DMS79 (cell line): ENCODE measurements around the gene DAPK1.

ENCODE experiments used
- DNase-seq: peaks from one replicate; lab custom pipeline; 2025; lab: John Stamatoyannopoulos, UW

Gene DAPK1

DNA sequence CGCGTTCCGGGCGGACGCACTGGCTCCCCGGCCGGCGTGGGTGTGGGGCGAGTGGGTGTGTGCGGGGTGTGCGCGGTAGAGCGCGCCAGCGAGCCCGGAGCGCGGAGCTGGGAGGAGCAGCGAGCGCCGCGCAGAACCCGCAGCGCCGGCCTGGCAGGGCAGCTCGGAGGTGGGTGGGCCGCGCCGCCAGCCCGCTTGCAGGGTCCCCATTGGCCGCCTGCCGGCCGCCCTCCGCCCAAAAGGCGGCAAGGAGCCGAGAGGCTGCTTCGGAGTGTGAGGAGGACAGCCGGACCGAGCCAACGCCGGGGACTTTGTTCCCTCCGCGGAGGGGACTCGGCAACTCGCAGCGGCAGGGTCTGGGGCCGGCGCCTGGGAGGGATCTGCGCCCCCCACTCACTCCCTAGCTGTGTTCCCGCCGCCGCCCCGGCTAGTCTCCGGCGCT is at the start of gene DAPK1:
Gene DAPK1 (plus strand): TSS at position 264 of the 442 bp plus-strand sequence. CDS start 1,211 bp downstream, outside the sequence.
- DNase-seq, result no peak

- DNase-seq, result no peak
Observed at GRCh38 chr9:87451149-87451548, 46.5 kb upstream of the DAPK1 start.

- no peak for DNase-seq
Observed at GRCh38 chr9:87455407-87455806, 42.3 kb upstream of the DAPK1 start.

DNA sequence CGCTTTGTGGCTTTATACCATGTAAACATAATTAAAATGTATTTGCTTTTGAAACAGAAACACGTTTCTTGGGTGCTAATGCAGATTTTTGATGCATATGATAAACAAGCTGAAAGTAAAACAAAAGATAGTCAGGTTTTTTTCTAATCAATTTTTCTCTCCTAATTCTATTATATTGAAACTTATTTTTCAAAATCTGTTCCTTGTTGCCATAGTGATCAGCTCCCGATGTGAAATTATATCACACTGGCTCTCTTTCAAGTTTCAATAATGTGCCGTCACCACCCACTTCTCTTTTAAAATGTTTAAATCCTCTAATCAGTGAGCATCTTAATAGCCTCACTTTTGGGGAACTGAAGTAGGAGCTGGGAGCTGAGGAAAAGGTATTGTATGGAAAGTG is 36.4 kb upstream of the DAPK1 start:
- DNase-seq, result no peak

GRCh38 chr9:87464110-87464991 is 33.3 kb upstream of the DAPK1 start:
- no peak for DNase-seq

DNA sequence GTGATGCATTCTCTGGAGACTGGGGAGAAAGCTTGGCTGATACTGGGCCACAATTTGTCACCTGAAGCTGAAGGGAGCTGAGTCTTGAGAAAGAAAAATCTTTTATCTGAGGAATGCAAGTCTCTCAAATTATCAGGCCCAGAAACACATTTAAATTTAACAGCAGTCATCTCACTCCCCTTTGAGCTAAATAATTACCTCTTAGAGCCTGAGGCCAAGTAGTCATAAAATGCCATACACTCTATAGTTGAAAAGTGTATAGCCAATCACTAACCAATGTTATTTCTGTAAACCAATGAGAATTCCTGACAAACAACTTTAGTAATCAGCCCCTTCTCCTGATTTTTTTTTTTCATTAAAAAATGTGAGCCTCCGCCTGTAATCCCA is 32.7 kb upstream of the DAPK1 start:
- DNase-seq, result no peak

DNA sequence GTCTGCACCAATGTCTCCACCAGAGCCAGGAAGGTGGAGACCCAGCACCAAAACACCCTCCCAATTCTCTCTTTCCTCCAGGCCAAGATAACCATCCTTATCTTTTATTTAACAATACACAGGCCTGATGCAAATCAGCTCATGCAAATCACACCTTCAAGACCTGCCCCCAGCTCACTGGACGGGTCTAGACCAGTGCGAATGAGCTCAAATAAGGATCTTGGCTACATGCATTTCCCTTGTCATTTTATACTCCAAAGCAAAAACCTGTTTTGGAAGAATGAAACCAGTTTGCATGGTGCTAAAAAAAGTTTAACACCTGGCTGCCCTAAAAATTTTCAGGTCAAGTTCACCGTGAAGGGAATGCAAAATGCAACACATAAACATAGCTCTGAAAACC is 31.9 kb upstream of the DAPK1 start:
- no peak for DNase-seq

DNA sequence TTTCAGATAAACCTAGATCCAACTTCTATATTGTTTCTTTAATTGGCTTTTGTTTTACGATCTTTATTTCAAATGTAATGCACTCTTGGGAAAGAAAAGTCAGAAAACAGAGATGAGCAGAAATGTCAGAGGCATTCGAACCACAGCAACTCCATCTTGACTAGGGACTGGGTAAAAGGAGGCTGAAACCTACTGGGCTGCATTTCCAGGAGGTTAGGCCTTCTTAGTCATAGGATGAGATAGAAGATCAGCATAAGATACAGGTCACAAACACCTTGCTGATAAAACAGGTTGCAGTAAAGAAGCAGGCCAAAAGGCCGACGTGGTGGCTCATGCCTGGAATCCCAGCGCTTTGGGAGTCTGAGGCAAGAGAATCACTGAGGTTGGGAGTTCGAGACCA is 30.5 kb upstream of the DAPK1 start:
- no peak for DNase-seq

GRCh38 chr9:87469793-87470465 is 27.7 kb upstream of the DAPK1 start:
- DNase-seq, result no peak

- no peak for DNase-seq
Observed at GRCh38 chr9:87471746-87472145, 25.9 kb upstream of the DAPK1 start.

- DNase-seq, result no peak
Observed at GRCh38 chr9:87475463-87475862, 22.2 kb upstream of the DAPK1 start.

DNA sequence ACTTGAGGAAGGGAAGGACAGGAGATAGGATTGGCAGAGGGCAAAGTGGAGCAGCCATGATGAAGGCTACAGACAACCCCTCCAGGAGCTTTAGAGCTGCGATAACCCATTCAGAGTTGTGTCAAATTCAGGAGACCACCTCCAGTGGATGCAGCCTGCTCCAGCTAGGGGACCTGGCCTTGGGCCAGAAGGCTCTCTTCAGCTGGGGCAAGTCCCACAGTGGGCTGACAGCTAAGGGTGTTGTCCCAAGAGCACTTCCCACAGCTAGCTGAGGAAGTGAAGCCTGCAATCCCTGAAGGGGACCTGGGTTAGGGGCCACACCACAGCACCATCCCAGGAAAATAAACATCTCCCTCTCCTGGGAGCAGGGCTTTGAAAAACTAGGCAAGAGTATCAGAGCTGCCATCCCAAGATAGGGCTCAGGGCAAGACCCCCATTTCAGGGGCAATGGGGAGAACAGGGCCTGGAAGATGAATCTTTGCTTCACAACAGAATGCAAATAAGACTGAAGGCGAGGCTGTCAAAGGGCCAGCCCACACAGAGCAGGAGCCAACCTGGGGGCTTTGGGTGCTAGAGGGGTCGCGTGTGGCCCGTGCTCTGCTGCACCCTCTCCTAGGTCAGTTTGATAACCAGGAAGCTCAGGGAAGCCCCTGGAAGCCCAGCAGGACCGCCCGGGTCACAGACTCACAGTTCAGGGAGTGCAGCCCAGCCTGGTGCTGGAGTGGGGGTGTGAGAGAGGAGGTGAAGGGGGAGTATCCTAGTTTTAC is 19.3 kb upstream of the DAPK1 start:
- no peak for DNase-seq

- DNase-seq, result no peak
Observed at GRCh38 chr9:87479801-87480201, 17.9 kb upstream of the DAPK1 start.

DNA sequence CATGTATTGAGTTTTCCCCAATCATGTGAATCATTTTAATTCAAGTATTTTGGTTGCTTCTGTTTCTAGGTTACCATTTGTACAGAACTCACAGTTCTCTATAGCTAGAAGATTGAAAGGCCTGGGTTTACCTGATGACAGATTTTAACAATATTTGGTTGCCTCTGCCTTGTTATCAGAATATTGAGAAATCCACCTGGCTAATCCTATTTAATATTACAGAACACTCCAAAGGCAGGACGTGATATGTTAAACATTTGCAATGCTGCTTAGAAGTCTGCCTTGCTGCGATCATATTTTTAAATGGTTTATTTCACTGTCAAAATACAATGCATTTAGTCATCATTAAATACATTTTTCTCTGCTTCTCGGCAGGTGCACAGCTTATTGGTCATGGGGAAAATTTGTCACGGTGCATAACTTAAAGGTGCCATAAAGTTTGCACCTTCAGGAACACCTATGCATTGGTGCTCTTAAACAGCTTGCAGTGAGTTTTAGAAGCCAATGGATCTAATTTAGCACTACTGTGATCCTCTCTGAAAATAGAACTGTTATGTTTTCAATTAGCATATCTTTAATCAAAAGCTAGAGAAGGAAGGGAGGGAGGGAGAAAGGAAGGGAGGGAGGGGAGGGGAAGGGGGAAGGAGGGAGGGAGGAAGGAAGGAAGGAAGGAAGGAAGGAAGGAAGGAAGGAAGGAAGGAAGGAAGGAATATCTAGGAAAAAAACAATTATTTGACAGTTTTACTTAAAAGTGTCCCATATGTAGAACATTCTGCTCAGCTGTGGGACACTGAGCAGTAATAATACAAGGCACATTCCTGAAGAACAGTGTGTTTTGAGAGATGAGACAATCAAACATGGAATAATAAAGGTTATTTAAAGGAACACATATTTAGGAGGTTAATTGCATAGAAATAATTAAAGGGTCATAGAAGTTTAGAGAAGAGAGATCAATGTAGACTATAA is 15.5 kb upstream of the DAPK1 start:
- DNase-seq, result no peak

DNA sequence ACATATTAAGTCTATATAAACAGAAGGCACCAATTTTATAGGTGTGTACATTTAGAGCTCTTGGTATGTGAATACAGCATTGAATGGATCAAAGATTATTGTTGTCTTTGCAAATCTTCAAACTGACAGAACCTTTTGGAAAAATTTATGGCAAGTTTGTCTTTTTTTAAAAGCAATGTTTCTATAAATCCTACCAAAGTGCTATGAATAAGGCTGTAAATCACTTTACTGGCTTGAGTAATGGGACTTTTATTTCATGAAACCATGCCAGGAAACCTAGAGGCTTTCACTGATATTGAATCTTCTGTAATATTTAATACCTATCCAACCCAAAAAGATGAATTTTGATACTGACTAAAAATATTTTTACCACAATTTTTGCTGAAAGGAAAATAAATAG is 7.4 kb upstream of the DAPK1 start:
- DNase-seq, result no peak

DNA sequence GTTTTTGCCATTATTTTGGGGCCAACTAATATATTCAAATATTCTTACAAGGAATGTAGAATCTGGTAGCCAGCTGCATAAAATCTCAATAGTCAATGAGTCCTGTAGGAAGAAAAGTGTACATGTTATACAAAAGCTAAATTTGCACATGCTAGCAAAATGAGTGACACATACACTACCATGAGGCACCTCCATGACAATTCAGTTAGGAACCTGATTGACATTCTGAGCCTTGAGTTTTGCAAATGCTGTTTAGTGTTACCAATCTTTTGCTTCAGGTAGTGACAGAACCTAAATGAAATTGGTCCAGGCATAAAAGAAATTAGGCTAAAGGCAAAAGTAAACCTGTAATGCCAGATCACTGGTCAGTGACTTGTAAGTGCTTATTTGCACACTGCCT is 6.8 kb upstream of the DAPK1 start:
- no peak for DNase-seq

DNA sequence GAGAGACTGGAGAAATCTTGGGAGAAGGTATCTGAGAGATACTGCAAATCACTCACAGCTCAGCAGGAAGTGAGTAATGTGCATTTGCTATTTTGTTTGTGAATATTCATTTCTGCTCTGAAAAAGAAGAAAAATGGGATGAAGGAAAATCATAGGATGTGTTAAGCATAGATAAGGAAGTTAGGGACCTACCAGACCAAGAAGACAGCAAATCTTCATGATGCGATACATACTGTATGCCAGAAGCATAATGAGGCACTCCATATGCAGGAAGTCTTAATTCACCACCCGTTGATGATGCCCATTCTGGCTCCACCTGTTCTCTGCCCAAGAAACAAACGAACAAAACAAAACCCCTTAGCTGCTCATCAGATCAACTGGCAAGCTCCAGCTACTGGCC is 6.1 kb upstream of the DAPK1 start:
- DNase-seq, result no peak

- DNase-seq, result no peak
Observed at GRCh38 chr9:87492642-87493041, 5.0 kb upstream of the DAPK1 start.

- no peak for DNase-seq
Observed at GRCh38 chr9:87494970-87495471, 2.6 kb upstream of the DAPK1 start.

DNA sequence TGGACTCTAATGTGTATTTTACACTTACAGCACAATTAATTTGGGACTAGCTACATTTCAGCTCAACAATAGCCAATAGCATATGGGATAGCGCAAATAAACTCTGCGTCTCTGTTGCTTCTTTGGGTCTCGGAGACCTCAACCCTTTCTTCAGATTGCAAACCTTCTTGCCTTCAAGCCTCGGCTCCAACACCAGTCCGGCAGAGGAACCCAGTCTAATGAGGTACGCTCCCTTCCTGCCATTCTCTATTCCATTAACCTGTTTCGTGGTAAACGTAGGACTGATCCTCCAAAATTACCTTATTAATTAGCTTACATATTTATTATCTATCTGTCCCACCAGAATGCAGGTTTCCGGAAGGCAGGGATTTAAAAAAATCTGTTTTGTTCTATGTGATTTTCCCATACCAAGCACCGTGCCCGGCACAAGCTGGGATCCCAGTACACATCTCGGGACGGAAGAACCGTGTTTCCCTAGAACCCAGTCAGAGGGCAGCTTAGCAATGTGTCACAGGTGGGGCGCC is 525 bp upstream of the DAPK1 start:
- DNase-seq, result no peak
